HG03520 (cell line): Measurements from ENCODE around the gene HTR2A.
A peak's percentile ranks its signal among the peaks of the same experiment; 100 is the strongest.

ENCODE experiments used
- ATAC-seq: cut with Tn5 transposase; IDR thresholded peaks from one replicate; pipeline ENCODE4 v1.9.1; 2021; ENCODE audit warnings: mild to moderate bottlenecking, moderate library complexity; ENCODE audit not compliant: unreplicated experiment

HTR2A gene

GRCh38 chr13:46896341-46897137 is at the start of gene HTR2A:
Gene HTR2A (minus strand): TSS chr13:46897053. CDS start chr13:46895906, 1,147 bp downstream.
- no peak for ATAC-seq

- ATAC-seq = no peak
Measured at GRCh38 chr13:46936525-46936924, 39.7 kb upstream of the HTR2A start.

DNA sequence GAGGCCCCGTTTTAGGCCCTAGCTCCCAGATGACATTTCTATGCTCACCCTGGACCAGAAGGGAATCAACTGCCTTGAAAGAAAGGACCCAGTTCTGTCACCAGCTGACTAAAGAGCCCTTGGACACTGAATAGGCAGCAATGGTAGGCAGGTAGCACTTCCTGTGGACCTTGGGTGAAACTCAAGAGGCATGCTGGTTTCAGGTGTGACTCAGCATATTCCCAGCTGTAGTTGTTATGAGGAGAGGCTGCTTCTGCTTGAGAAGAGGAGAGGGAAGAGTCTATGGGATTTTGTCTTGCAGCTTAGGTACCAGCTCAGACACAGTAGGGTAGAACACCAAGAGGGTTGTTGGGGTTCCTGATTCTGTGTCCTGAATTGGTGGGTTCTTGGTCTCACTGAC is 37.9 kb upstream of the HTR2A start:
- no peak for ATAC-seq

DNA sequence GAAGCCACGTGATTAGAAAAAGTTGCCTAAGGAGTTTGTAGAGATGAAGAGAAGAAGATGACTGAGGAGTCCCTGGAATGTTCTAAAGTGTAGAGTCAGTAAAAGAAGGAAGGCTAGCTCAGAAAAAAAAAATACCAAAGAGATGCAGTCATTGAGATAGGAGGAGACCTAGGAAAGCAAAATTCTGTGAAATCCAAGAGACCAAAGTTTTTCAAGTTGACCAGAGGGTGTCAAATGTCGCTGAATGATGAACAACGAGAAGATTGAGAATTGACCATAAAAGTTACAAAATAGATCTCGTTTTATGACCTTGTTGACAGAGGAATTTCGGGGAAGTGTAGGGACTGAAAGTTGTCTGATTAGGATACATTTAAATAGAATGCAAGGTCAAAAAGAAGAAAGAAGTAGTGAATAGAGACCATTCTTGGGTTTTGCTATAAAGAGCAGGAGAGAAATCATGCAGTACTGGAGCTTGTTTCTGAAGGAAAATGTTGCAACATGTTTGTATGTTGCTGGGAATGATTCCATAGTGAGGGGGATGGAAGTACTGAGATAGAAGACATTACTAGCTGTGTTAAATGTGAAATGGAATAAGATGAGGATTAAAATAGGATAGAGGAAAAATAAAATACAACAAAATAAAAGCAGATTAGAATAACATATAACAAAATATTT is 30.2 kb upstream of the HTR2A start:
- ATAC-seq = no peak

GRCh38 chr13:46925486-46925885 is 28.6 kb upstream of the HTR2A start:
- ATAC-seq = no peak

DNA sequence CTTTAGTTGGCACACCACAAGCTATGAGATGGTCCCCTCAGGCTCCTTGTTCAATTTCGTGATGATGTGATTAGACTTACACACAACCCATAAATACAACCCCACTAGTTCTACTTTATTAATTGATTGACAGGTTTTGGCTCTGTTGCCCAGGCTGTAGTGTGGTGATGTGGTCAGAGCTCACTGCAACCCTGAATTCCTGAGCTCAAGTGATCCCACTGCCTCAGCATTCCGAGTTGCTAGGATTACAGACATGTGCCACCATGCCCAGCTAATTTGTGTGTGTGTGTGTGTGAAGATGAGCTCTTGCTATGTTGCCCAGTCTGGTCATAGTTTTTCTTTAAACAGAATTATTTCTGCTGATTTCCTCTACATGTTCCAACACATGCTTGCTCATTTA is 17.5 kb upstream of the HTR2A start:
- ATAC-seq = no peak

- no peak for ATAC-seq
Measured at GRCh38 chr13:46913757-46914156, 16.9 kb upstream of the HTR2A start.

GRCh38 chr13:46909042-46909441 is 12.2 kb upstream of the HTR2A start:
- ATAC-seq = no peak

DNA sequence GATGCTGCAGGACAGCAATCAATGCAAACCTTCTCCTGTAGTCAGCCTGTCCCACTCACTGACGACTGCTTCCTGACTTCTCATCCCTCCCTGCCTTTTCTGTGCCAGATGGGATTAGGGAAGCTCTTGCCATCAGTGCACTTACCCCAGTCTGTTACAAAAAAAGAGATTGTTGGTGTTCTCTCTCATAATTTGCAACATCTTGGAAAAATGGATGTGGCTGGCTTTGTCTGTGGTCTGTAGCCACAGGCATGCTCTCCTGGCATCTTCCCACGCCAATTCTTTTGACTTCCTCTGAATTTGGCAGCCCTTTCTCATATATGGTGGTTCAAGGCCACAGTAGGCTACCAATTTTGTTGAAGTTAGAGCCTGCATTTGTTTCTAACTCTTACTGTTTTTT is 11.6 kb upstream of the HTR2A start:
- ATAC-seq = no peak

- ATAC-seq = no peak
Measured at GRCh38 chr13:46906405-46906804, 9.6 kb upstream of the HTR2A start.

DNA sequence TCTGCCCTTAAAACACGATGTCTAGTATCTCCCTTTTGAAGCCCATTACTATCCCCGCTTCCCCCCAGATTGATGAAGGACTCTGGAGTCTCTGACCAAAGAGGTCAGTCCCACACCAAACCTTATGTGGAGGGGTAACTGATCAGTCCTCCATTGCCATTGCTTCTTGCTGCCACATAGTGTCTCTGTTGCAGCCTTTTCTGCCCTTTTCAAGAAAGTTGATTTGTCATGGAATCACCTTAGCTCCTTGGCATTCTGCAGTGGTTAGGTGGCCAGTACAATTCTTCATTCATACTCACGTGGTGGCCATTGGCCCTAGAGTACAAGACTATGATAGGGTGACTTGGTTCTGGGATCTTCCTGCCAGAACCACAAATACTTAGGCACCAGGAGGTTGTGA is 8.4 kb upstream of the HTR2A start:
- ATAC-seq = no peak

DNA sequence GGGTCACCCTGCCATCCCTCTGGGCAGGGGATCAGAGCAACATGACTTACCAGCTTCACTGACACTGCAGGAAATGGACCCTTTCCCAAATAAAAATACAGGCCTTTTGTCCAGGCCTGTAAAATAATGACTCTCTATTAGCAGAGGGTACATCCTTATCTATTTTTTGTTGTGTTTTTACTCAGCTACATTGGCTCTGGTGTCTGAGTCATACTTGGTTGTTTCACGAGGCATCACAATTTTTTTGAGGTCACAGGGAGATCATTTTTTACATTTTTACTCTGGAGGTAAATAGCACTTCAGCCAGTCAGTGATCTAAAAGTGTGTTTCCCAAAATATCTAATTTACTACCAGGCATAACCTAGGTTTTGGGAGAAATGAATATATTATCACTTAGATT is 6.9 kb upstream of the HTR2A start:
- no peak for ATAC-seq

DNA sequence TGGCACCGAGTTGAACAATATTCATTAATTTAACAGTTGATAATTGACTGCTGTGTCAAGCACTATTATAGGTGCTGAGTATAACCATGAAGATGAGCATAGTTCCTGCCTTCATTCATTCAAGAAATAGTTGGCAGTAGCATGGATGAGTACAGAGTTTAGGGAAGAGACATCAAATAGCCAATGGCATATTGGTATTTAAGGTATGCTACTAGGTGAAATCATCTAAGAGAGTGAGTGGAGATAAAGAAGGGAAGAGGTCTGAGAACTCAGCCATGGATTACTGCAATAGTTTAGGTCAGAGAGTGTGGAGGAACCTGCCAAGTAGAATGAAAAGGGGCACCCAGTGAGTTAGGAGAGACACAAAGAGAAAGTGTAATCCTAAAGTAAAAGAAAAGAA is 4.9 kb upstream of the HTR2A start:
- ATAC-seq = no peak

- no peak for ATAC-seq
Measured at GRCh38 chr13:46899801-46900200, 2.9 kb upstream of the HTR2A start.

- no peak for ATAC-seq
Measured at GRCh38 chr13:46895381-46895780, 1.5 kb downstream of the HTR2A start.

- no peak for ATAC-seq
Measured at GRCh38 chr13:46894568-46894967, 2.3 kb downstream of the HTR2A start.

DNA sequence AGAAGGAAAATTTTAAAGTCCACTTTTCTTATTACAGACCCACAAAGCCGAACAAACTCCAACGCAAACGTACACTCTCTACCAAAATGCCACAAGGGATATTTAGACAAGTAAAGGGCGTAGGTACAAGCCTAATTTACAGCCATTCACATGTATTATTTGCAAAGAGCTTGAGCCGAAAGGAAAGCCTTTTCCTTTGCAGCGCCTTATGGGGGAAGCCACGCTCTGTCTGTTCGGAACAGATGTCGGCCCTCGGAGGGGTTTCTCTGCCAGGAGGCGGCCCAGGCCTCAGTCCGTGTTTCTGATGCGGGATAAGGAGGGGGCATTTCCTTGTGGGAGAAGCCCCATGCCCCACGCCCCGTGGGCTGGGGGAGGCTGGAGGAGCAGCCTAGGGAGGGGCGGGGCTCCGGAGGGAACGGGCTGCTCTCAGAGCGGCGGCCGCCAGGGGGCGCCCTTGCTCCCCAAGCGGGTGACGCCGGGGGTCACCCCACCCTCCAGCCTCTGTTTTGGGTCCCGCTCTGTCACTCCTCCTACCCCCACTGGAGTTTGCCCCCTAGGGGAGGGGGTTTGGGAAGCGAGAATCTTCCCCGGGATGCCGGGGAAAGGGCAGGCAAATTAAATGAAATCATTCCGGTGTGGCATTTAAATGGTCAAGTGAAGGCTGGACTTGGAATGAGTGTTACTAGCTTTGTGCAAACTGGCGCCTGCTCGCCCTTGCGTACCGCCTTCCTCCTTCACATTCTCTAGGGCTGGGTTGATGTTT is 2.9 kb downstream of the HTR2A start:
- peak; percentile 75 for ATAC-seq

GRCh38 chr13:46893221-46893740 is 3.6 kb downstream of the HTR2A start:
- no peak for ATAC-seq

GRCh38 chr13:46885018-46885417 is 11.8 kb downstream of the HTR2A start:
- ATAC-seq = no peak

GRCh38 chr13:46884531-46884930 is 12.3 kb downstream of the HTR2A start:
- ATAC-seq = no peak

DNA sequence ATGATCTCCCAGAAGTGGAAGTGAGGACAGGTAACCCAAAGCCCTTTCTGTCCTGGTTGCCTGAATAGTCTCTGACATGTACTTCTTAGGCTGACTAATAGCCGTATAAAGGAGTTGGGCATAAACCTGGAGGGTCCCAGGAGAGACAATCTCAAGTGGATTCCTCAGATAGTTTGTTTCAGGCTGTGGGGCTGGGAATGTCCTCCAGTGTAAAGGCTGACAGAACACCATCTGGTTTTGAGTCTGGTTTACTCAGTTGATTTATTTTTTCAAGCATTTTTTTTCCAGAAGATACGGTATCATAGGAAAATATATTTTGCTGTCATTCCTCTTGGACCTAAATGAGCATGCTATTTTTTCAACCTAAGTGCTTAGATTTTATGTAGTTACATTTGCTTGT is 15.2 kb downstream of the HTR2A start:
- ATAC-seq = no peak

GRCh38 chr13:46874006-46874405 is 22.8 kb downstream of the HTR2A start:
- no peak for ATAC-seq
